Caco-2 (cell line): Measurements from ENCODE around the gene SPECC1L. TPM values are rescaled to one million over a fixed set of nuclear protein-coding genes. Genes with fewer than 3 reads are reported as not detected.
"Not testable (repeated sequence)": the region's sequence is repeated elsewhere in the genome, so short reads cannot be mapped to it uniquely, and the experiment has no call there.

ENCODE experiments used
- BruUV-seq: library from RNA; stranded (reverse); fragments of 400-500 nt; replicated peaks from 2 replicates; lab custom pipeline; 2021; lab: Mats Ljungman, UMichigan
- CTCF ChIA-PET: fragments of 300-600 bp; sonication (Branson Sonifier 250); formaldehyde crosslinking; loops from one replicate; lab custom pipeline; 2022; ENCODE audit warnings: antibody characterized with exemption; lab: Charles Lee
- POLR2A ChIA-PET: fragments of 300-600 bp; sonication (Branson Sonifier 250); formaldehyde crosslinking; loops from one replicate; lab custom pipeline; 2022; ENCODE audit warnings: antibody characterized with exemption; lab: Charles Lee
- DNase-seq, 2 experiments: peaks; one replicate each; pipeline versions ENCODE4 v3.0.0 to v3.0.0-alpha.2; 2020 to 2022
- H3K27me3 ChIP-seq: replicated peaks from 2 replicates; pipeline ENCODE4 v1.6.0; 2011; ENCODE audit warnings: low read length; ENCODE audit not compliant: control insufficient read depth, insufficient read depth
- H3K36me3 ChIP-seq: 2 replicates; pipeline ENCODE4 v1.5.1; 2011; ENCODE audit warnings: low read length; ENCODE audit not compliant: control insufficient read depth, insufficient read depth
- H3K4me1 ChIP-seq: fragments of 250-450 bp; sonication (Bioruptor Pico); 2 replicates; pipeline ENCODE4 v1.5.1; 2020; ENCODE audit warnings: mild to moderate bottlenecking
- H3K4me3 ChIP-seq: 2 replicates; pipeline ENCODE4 v1.5.1; 2011; ENCODE audit warnings: low read depth, mild to moderate bottlenecking, control low read depth, low read length
- H3K9me3 ChIP-seq: fragments of 250-450 bp; sonication (Bioruptor Pico); 2 replicates; pipeline ENCODE4 v1.5.1; 2020; ENCODE audit warnings: mild to moderate bottlenecking, moderate library complexity
- H3K27ac Mint-ChIP-seq: one replicate; pipeline ENCODE4 v1.8.0; 2022; ENCODE audit warnings: mixed read lengths; ENCODE audit not compliant: unreplicated experiment
- H3K27me3 Mint-ChIP-seq: one replicate; pipeline ENCODE4 v1.8.0; 2022; ENCODE audit warnings: mixed read lengths; ENCODE audit not compliant: insufficient read depth, unreplicated experiment
- H3K36me3 Mint-ChIP-seq: one replicate; pipeline ENCODE4 v1.8.0; 2022; ENCODE audit warnings: mild to moderate bottlenecking, mixed read lengths; ENCODE audit not compliant: insufficient read depth, unreplicated experiment
- H3K4me1 Mint-ChIP-seq: one replicate; pipeline ENCODE4 v1.8.0; 2022; ENCODE audit warnings: low read depth, mixed read lengths; ENCODE audit not compliant: unreplicated experiment
- H3K4me3 Mint-ChIP-seq: one replicate; pipeline ENCODE4 v1.8.0; 2022; ENCODE audit warnings: mild to moderate bottlenecking, moderate library complexity, mixed read lengths; ENCODE audit not compliant: unreplicated experiment
- H3K9me3 Mint-ChIP-seq: one replicate; pipeline ENCODE4 v1.8.0; 2022; ENCODE audit warnings: mixed read lengths; ENCODE audit not compliant: unreplicated experiment
- CTCF ChIP-seq, 2 experiments: fragments of 200-600 bp in 1 of 2; IDR thresholded peaks; 1 replicate in 1 of 2; 2 replicates in 1 of 2; pipeline versions ENCODE4 v1.5.1 to v1.8.0; 2011 to 2022; ENCODE audit warnings: antibody characterized with exemption in 1 of 2, control low read depth in 1 of 2, inconsistent platforms in 1 of 2, low read depth in 1 of 2, low read length in 1 of 2, mild to moderate bottlenecking in 1 of 2, moderate library complexity in 1 of 2; ENCODE audit not compliant: insufficient read depth in 1 of 2, severe bottlenecking in 1 of 2, unreplicated experiment in 1 of 2
- intact Hi-C: fragments of 100-400 bp; cut with micrococcal nuclease; formaldehyde crosslinking; loops from one replicate; pipeline ENCODE4 v1.10.0; 2022; ENCODE audit not compliant: unreplicated experiment
- total RNA-seq: library from RNA; stranded (reverse); gene quantifications from 2 replicates; pipeline ENCODE4 v1.2.3, GENCODE V29; 2022

SPECC1L gene
- total RNA-seq, 1 experiment from 2014 or later, result 72.8 TPM

- H3K27me3 Mint-ChIP-seq, H3K9me3 Mint-ChIP-seq, H3K4me3 Mint-ChIP-seq, BruUV-seq, DNase-seq, H3K27me3 ChIP-seq, H3K4me3 ChIP-seq, intact Hi-C loops, H3K36me3 ChIP-seq, CTCF ChIA-PET, H3K36me3 Mint-ChIP-seq, POLR2A ChIA-PET, H3K4me1 ChIP-seq, H3K9me3 ChIP-seq, H3K27ac Mint-ChIP-seq, H3K4me1 Mint-ChIP-seq: not testable (repeated sequence)
Observed at GRCh38 chr22:24264329-24264896, 6.2 kb upstream of the SPECC1L start.

GRCh38 chr22:24265734-24266133, 4.9 kb upstream of the SPECC1L start:
- no peaks in the 10 kb centered on the region for H3K36me3 ChIP-seq
- TF ChIP-seq CTCF (IDR thresholded peaks at IDR 0.05; ENCODE audit: insufficient read depth in 1 of 2, low read depth in 1 of 2, low read length in 1 of 2, severe bottlenecking in 1 of 2, unreplicated experiment in 1 of 2), result no peak
- H3K4me3 ChIP-seq, result no peak overlapping the region
- no peaks in the 10 kb centered on the region for H3K4me1 ChIP-seq
- intact Hi-C loops, result no loop called here
- Mint-ChIP-seq H3K27me3 (no peaks in the 10 kb centered on the region), H3K9me3 (no peaks in the 10 kb centered on the region), H3K4me1 (no peaks in the 10 kb centered on the region), H3K36me3 (no peaks in the 10 kb centered on the region), H3K27ac (no peak overlapping the region), H3K4me3 (no peak overlapping the region)
- no peak for DNase-seq
- ChIA-PET POLR2A (no interaction called here), CTCF (no interaction called here)
- BruUV-seq, result no TSS peak
- no peaks in the 10 kb centered on the region for H3K9me3 ChIP-seq
- no peaks in the 10 kb centered on the region for H3K27me3 ChIP-seq

- BruUV-seq, H3K27me3 Mint-ChIP-seq, H3K4me1 Mint-ChIP-seq, CTCF ChIA-PET, H3K36me3 Mint-ChIP-seq, H3K4me3 Mint-ChIP-seq, H3K4me3 ChIP-seq, H3K36me3 ChIP-seq, POLR2A ChIA-PET, H3K27me3 ChIP-seq, H3K9me3 Mint-ChIP-seq, intact Hi-C loops, H3K4me1 ChIP-seq, H3K27ac Mint-ChIP-seq, H3K9me3 ChIP-seq, DNase-seq: not testable (repeated sequence)
Observed at GRCh38 chr22:24266495-24266894, 4.1 kb upstream of the SPECC1L start.

- no peaks in the 10 kb centered on the region for H3K27me3 ChIP-seq
- no TSS peak for BruUV-seq
- H3K9me3 ChIP-seq, result no peaks in the 10 kb centered on the region
- Mint-ChIP-seq H3K4me1 (peaks cover 10% of the 10 kb centered on the region), H3K36me3 (peaks cover 14% of the 10 kb centered on the region), H3K9me3 (no peaks in the 10 kb centered on the region), H3K27ac (peak overlapping the region; percentile 87), H3K27me3 (no peaks in the 10 kb centered on the region), H3K4me3 (peak overlapping the region; percentile 91)
- POLR2A ChIA-PET, result interaction anchor here (0.6 kb wide), 1 partner anchor 121 kb away, joined by 3 read pairs; no protein-coding TSS in a partner anchor
- TF ChIP-seq CTCF (IDR thresholded peaks at IDR 0.05; ENCODE audit: insufficient read depth in 1 of 2, low read depth in 1 of 2, low read length in 1 of 2, severe bottlenecking in 1 of 2, unreplicated experiment in 1 of 2), result no peak
- intact Hi-C loops, result no loop called here
- CTCF ChIA-PET, result interaction anchor here (1.0 kb wide), 1 partner anchor 250 kb away, joined by 3 read pairs; no protein-coding TSS in a partner anchor
- no peaks in the 10 kb centered on the region for H3K36me3 ChIP-seq
- H3K4me1 ChIP-seq, result no peaks in the 10 kb centered on the region
- DNase-seq, result no peak
- H3K4me3 ChIP-seq, result peak overlapping the region; percentile 100
Observed at GRCh38 chr22:24271386-24271854, 789 bp downstream of the SPECC1L start.

GRCh38 chr22:24273031-24273430, 2.4 kb downstream of the SPECC1L start:
- H3K4me1 ChIP-seq, H3K4me3 ChIP-seq, H3K9me3 Mint-ChIP-seq, CTCF ChIA-PET, H3K4me3 Mint-ChIP-seq, H3K36me3 ChIP-seq, H3K27me3 ChIP-seq, H3K4me1 Mint-ChIP-seq, H3K27me3 Mint-ChIP-seq, H3K27ac Mint-ChIP-seq, intact Hi-C loops, BruUV-seq, POLR2A ChIA-PET, H3K9me3 ChIP-seq, DNase-seq: not testable (repeated sequence)
- H3K36me3 Mint-ChIP-seq, result peaks cover 20% of the 10 kb centered on the region
